BLaER1 treated with 17β-estradiol and CSF1 and Interleukin-3, amounts not matched to agents 10 nM and 100 nM (cell line): ENCODE data around the gene KLHL17.
A peak's percentile ranks its signal among the peaks of the same experiment; 100 is the strongest.

Source experiments
- H3K27ac ChIP-seq, 11 experiments: shearing (Covaris generic); formaldehyde crosslinking; 2 replicates each; pipeline ENCODE4 v1.8.1; 2022
- H3K27me3 ChIP-seq, 11 experiments: shearing (Covaris generic); formaldehyde crosslinking; 2 replicates each; pipeline ENCODE4 v1.8.1; 2022
- H3K36me3 ChIP-seq, 11 experiments: shearing (Covaris generic); formaldehyde crosslinking; 2 replicates each; pipeline ENCODE4 v1.8.1; 2022
- H3K4me1 ChIP-seq, 10 experiments: shearing (Covaris generic); formaldehyde crosslinking; 2 replicates each; pipeline ENCODE4 v1.8.1; 2022
- H3K4me2 ChIP-seq, 11 experiments: shearing (Covaris generic); formaldehyde crosslinking; 2 replicates each; pipeline ENCODE4 v1.8.1; 2022
- H3K4me3 ChIP-seq, 10 experiments: shearing (Covaris generic); formaldehyde crosslinking; 2 replicates each; pipeline ENCODE4 v1.8.1; 2022
- H3K9ac ChIP-seq, 11 experiments: shearing (Covaris generic); formaldehyde crosslinking; 2 replicates each; pipeline ENCODE4 v1.8.1; 2022
- H3K9me3 ChIP-seq, 11 experiments: shearing (Covaris generic); formaldehyde crosslinking; replicated peaks in 1 of 11; 2 replicates each; pipeline ENCODE4 v1.8.1; 2022
- H4K20me1 ChIP-seq, 11 experiments: shearing (Covaris generic); formaldehyde crosslinking; 2 replicates each; pipeline ENCODE4 v1.8.1; 2022
- Cebpa-rat ChIP-seq, 11 experiments: shearing (Covaris generic); IDR thresholded peaks; 2 replicates each; pipeline ENCODE4 v1.8.1; 2022

Gene KLHL17

DNA sequence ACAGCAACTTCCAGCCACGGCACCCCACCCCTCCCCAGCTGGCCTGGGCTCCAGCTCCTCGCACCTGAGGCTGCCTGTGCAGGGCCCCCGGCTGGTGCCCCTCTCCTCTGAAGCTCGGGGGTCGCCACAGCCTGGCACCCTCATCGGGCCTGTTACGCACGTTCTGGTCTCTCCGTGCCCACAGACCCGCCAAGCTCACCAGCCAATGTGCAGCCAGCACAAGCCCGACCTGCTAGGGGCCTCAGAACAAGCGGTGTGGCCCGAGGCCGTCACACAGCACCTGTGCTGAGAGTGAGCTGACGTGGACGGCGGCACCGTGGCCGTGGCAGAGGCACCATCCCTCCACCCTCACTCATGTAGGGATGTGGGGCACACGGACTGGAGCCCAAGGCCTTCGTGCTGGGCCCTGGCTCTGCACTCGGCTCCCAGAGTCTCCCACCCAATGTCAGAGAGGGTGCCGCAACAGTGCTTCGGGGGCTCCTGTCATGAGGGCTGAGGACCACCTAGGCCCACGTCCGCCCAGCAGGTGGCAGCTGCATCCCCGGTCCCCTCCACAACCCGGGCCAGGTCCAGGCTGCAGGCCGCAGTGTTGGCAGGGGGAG, 41.0 kb upstream of the KLHL17 start:
- Histone ChIP-seq H3K27ac (no peak overlapping the region), H3K27me3 (peaks cover 27 to 100% (median 30%) of the 10 kb centered on the region in 11 experiments)
- TF ChIP-seq Cebpa-rat (IDR thresholded peaks at IDR 0.05) = no peak

DNA sequence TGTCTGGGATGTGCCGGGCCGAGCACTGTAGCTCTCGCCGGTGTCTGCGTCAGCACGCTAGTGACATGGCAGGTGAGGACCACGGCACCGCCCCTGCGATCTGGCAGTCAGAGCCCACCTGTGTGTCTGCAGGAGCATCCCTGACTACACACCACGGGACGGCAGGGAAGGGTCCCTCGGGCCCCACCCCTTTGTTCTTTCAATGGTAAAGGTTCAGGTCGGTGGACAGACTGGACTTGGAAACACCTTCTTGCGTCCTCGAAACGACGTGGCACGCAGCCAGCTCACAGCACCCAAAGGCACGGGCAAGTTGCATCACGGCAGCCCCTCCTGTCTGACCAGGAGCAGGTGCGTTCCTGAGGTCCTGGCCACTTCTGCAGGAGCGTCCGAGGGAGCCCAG, 40.4 kb upstream of the KLHL17 start:
- TF ChIP-seq Cebpa-rat (IDR thresholded peaks at IDR 0.05) = no peak
- H3K4me1 ChIP-seq = peaks cover 38 to 95% (median 76%) of the 10 kb centered on the region in 10 experiments

More for the DNA sequence above, 41.0 kb upstream of the KLHL17 start:
- Histone ChIP-seq H3K4me1 (peaks cover 35 to 95% (median 75%) of the 10 kb centered on the region in 10 experiments), H3K9ac (no peak overlapping the region), H3K4me3 (no peak overlapping the region), H3K9me3 (no peaks in the 10 kb centered on the region), H3K4me2 (peak overlapping the region in 9 of 11 experiments; percentile 99 to 100 (median 99); a peak in 15 of 22 replicates), H3K36me3 (no peaks in the 10 kb centered on the region), H4K20me1 (peaks cover 0 to 97% (median 42%) of the 10 kb centered on the region in 11 experiments; a peak in 19 of 22 replicates)

DNA sequence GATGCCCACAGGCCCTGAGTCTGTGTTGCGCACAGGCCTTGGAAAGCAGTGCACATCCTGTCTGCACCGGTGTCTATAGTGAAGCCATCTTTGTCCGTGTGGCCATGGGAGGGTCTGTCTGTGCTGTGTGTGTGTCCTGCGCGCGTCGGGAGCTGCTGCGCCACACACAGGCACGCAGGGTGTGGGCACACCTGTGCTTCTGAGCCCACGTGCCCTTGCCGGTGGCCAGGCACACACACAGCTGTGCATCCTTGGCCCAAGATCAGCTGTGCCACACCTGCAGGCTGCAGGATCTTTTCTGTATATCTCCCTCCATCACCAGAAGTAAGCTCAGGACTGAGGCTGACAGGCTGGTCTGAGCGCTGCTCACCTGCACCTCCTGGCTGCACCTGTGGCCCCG, 39.9 kb upstream of the KLHL17 start:
- peaks cover 39 to 100% (median 42%) of the 10 kb centered on the region in 11 experiments for H3K27me3 ChIP-seq
- no peaks in the 10 kb centered on the region for H3K9me3 ChIP-seq

More for the DNA sequence above, 40.4 kb upstream of the KLHL17 start:
- H3K9ac ChIP-seq = no peak overlapping the region
- no peaks in the 10 kb centered on the region for H3K36me3 ChIP-seq
- H4K20me1 ChIP-seq = peaks cover 0 to 99% (median 48%) of the 10 kb centered on the region in 11 experiments; a peak in 19 of 22 replicates
- no peak overlapping the region for H3K27ac ChIP-seq
- peaks cover 33 to 100% (median 37%) of the 10 kb centered on the region in 11 experiments for H3K27me3 ChIP-seq
- H3K9me3 ChIP-seq = no peaks in the 10 kb centered on the region
- H3K4me2 ChIP-seq = peak overlapping the region; percentile 69 to 100 (median 99); a peak in 20 of 22 replicates
- H3K4me3 ChIP-seq = no peak overlapping the region; a peak in 1 of 20 replicates

DNA sequence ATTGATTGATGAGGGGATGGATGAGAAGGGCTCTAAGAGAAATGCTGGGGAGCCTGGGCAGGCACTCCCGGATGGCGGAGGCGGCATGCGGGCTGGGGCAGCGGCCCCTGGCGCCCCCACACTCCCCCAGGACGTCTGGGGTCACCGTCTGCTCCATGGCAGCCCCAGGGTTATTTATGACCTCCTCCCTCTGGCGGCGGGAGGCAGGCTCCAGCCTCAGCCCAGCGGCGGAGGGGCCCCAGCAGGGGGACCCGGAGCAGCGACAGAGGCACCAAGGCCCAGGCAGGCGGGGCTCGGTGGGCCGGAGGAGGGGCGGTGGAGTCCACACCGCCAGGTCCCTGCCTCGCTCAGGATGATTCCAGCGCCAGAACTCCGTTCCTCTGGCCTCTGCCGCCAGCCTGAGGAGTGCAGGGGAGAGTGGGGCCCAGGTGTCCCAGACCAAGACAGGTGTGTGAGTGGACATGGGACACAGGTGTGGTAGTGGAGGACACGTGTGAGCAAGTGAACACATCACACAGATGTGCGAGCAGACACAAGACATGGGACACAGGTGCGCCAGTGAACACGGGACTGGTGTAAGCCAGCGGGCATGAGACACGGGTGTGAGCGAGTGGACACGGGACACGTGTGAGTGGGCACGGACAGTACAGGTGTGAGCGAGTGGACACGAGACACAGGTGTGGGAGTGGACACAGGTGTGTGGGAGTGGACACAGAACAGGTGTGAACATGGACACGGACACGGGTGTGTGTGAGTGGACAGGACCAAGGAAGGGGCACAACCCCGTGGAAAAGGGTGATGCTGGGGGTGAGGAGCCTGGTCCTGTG, 39.2 kb upstream of the KLHL17 start:
- peak overlapping the region in 1 of 11 experiments; percentile 29; a peak in 1 of 22 replicates for H3K9ac ChIP-seq
- peaks cover 5 to 99% (median 56%) of the 10 kb centered on the region in 11 experiments; a peak in 20 of 22 replicates for H4K20me1 ChIP-seq
- H3K27me3 ChIP-seq = peaks cover 46 to 100% (median 49%) of the 10 kb centered on the region in 11 experiments
- no peaks in the 10 kb centered on the region for H3K9me3 ChIP-seq
- H3K4me2 ChIP-seq = peak overlapping the region; percentile 69 to 100 (median 99)
- peak overlapping the region in 5 of 10 experiments; percentile 8 to 48 (median 22); a peak in 5 of 20 replicates for H3K4me3 ChIP-seq
- H3K36me3 ChIP-seq = no peaks in the 10 kb centered on the region
- H3K27ac ChIP-seq = no peak overlapping the region
- TF ChIP-seq Cebpa-rat (IDR thresholded peaks at IDR 0.05) = no peak
- peaks cover 46 to 96% (median 78%) of the 10 kb centered on the region in 10 experiments for H3K4me1 ChIP-seq

More for the DNA sequence above, 39.9 kb upstream of the KLHL17 start:
- H3K4me2 ChIP-seq = peak overlapping the region; percentile 69 to 100 (median 99)
- peak overlapping the region in 1 of 11 experiments; percentile 29; a peak in 2 of 22 replicates for H3K9ac ChIP-seq
- H3K4me3 ChIP-seq = peak overlapping the region in 5 of 10 experiments; percentile 8 to 48 (median 22); a peak in 3 of 20 replicates
- no peak overlapping the region for H3K27ac ChIP-seq
- H3K4me1 ChIP-seq = peaks cover 43 to 95% (median 76%) of the 10 kb centered on the region in 10 experiments
- no peak for TF ChIP-seq Cebpa-rat (IDR thresholded peaks at IDR 0.05)
- no peaks in the 10 kb centered on the region for H3K36me3 ChIP-seq
- H4K20me1 ChIP-seq = peaks cover 0 to 99% (median 49%) of the 10 kb centered on the region in 11 experiments; a peak in 20 of 22 replicates

DNA sequence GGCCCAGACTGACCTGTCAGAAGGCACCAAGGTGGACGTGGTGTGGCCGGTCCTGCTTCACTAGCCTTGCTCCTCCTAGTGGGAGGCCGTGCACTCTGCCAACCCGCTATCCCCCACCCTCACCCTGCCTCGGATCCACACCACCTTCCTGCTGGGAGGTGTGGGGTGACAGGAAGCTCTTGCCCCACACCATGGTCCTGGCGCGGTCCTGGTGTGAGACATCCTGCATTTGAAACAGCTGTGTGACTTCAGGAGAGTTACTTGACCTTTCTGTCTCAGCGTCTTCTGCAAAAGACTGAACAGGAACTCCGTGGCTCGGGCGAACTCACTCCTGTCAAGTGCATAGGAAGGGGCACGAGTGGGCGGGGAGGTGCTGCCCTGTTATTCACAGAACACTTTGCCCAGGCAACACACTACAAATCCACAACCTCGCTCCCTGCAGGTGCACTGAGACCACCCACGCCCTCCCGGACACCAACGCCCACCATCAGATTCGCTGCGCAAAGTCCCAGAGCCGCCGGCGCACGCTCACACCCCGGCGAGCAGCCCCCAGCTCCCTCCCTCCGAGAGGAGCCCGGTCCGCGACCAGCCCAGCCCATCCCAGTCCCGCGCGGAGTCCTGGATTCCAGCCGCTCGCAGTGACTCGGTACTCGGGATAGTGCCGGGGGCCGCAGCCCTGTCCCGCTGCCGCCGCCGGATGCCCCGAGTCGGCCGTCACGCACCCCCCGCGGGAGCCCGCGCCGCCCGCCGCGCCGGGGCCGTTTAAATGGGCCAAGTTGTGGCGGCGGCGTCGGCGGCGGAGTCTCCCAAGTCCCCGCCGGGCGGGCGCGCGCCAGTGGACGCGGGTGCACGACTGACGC, 37.0 kb upstream of the KLHL17 start, which contains the start of gene SAMD11:
SAMD11 (plus strand) TSS at position 793 of the 860 bp plus-strand sequence. CDS start 509 bp downstream, outside the sequence.
- Histone ChIP-seq H3K9me3 (no peaks in the 10 kb centered on the region), H3K4me2 (peak within 1 kb of the TSS; percentile 96 to 100 (median 99)), H3K27me3 (peaks cover 64 to 99% (median 69%) of the 10 kb centered on the region in 11 experiments), H3K9ac (peak within 1 kb of the TSS; percentile 49 to 76 (median 65); a peak in 20 of 22 replicates), H3K4me3 (peak within 1 kb of the TSS; percentile 61 to 78 (median 66)), H3K36me3 (no peaks in the 10 kb centered on the region), H3K27ac (peak within 1 kb of the TSS in 1 of 11 experiments; percentile 27; a peak in 5 of 22 replicates), H3K4me1 (peaks cover 46 to 92% (median 79%) of the 10 kb centered on the region in 10 experiments), H4K20me1 (peaks cover 5 to 99% (median 68%) of the 10 kb centered on the region in 11 experiments; a peak in 20 of 22 replicates)
- no peak for TF ChIP-seq Cebpa-rat (IDR thresholded peaks at IDR 0.05)

DNA sequence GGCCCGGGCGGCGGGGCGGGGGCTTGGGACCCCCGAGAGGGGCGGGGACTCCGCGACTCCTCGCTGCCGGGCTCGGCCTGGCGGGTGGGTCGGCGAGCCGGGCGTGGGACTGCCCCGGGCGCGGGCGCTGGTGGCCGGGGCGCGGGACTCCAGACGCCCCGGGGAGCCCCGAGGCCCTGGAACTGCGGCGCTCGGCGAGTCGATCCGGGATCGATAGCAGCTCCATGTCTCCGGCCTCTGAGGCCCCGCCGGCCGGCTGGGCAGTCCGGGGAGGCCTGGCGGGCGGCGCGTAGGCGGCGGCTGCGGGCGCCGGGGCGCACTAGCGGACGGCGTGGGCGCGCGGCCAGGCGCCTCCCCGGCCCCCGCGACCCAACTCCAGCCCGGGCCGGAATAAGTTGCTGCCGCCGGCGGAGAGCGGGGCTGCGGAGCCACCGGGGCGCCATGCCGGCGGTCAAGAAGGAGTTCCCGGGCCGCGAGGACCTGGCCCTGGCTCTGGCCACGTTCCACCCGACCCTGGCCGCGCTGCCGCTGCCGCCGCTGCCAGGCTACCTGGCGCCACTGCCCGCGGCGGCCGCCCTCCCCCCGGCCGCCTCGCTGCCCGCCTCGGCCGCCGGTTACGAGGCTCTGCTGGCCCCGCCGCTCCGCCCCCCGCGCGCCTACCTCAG, 36.3 kb upstream of the KLHL17 start:
- H4K20me1 ChIP-seq = peaks cover 5 to 99% (median 68%) of the 10 kb centered on the region in 11 experiments; a peak in 20 of 22 replicates
- no peaks in the 10 kb centered on the region for H3K36me3 ChIP-seq
- peak overlapping the region in 1 of 11 experiments; percentile 27; a peak in 5 of 22 replicates for H3K27ac ChIP-seq
- H3K4me3 ChIP-seq = peak overlapping the region; percentile 61 to 78 (median 66)
- H3K4me1 ChIP-seq = peaks cover 46 to 91% (median 72%) of the 10 kb centered on the region in 10 experiments
- H3K27me3 ChIP-seq = peaks cover 65 to 99% (median 76%) of the 10 kb centered on the region in 11 experiments
- H3K4me2 ChIP-seq = peak overlapping the region; percentile 96 to 100 (median 99)
- H3K9me3 ChIP-seq = no peaks in the 10 kb centered on the region
- peak overlapping the region; percentile 49 to 76 (median 65); a peak in 20 of 22 replicates for H3K9ac ChIP-seq
- no peak for TF ChIP-seq Cebpa-rat (IDR thresholded peaks at IDR 0.05)

DNA sequence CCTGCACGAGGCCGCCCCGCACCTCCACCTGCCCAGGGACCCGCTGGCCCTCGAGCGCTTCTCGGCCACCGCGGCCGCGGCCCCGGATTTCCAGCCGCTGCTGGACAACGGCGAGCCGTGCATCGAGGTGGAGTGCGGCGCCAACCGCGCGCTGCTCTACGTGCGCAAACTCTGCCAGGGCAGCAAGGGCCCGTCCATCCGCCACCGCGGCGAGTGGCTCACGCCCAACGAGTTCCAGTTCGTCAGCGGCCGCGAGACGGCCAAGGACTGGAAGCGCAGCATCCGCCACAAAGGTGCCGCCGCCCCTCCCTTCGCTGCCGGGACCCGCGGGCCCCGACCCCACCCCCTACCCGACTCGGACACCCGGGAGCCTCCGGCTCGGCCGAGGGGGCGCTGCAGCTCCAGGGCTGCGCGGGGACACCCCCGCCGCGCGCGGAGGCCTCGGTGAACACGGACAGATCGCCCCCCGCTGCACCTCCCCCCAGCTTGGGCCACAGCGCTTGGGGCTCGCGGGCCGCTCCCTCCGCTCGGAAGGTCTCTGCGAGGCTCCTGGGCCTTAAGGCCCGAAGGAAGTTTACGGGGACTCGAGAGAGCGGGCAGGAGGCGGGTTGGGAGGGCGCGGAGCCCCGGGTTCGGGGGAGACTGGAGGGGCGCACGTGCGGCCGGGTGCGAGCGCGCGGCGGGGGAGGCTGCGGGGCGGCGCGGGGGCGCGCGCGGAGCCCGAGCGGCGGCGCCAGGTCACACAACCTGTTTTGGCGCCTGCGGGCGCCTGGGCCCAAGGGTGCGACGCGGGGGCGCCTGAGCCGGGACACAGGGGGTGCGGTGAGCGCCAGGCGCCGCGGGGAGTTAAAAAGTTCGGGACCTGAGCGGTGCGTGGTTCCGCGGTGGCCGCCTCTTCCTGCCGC, 35.5 kb upstream of the KLHL17 start:
- Histone ChIP-seq H4K20me1 (peaks cover 5 to 99% (median 68%) of the 10 kb centered on the region in 11 experiments; a peak in 20 of 22 replicates), H3K4me2 (peak overlapping the region; percentile 96 to 100 (median 99)), H3K9me3 (no peaks in the 10 kb centered on the region), H3K4me3 (peak overlapping the region; percentile 61 to 78 (median 66)), H3K36me3 (no peaks in the 10 kb centered on the region), H3K4me1 (peaks cover 46 to 83% (median 66%) of the 10 kb centered on the region in 10 experiments), H3K27me3 (peaks cover 65 to 99% (median 81%) of the 10 kb centered on the region in 11 experiments), H3K27ac (no peak overlapping the region; a peak in 3 of 22 replicates), H3K9ac (peak overlapping the region; percentile 49 to 76 (median 65); a peak in 20 of 22 replicates)
- no peak for TF ChIP-seq Cebpa-rat (IDR thresholded peaks at IDR 0.05)
